Heart right ventricle (tissue), 16 donors: ENCODE results near the gene TTC7B. TPM values are rescaled to one million over a fixed set of nuclear protein-coding genes. Genes with fewer than 3 reads are reported as not detected.

ENCODE experiments used
- ATAC-seq, 8 donors: fragments of 200-7000 bp; cut with Tn5 transposase; one replicate each; pipeline ENCODE4 v1.9.1; 2020; ENCODE audit warnings: mild to moderate bottlenecking in 8 of 8, moderate library complexity in 8 of 8, moderate number of reproducible peaks in 1 of 8
- DNase-seq, 2 donors: peaks; one replicate each; pipeline ENCODE4 v3.0.0-alpha.2; 2020
- H3K27ac ChIP-seq, 10 donors: fragments of 200-600 bp; sonication (generic) in 2 of 10; one replicate each; pipeline versions ENCODE4 v1.5.0 to v1.8.0; 2020 to 2022; ENCODE audit warnings: mild to moderate bottlenecking in 3 of 10
- H3K27me3 ChIP-seq, 7 donors: fragments of 200-600 bp; one replicate each; pipeline ENCODE4 v1.8.0; 2021 to 2022; ENCODE audit warnings: mild to moderate bottlenecking in 2 of 7
- H3K36me3 ChIP-seq, 9 donors: fragments of 200-600 bp; sonication (generic) in 1 of 9; one replicate each; pipeline versions ENCODE4 v1.5.0 to v1.8.0; 2020 to 2022; ENCODE audit warnings: mild to moderate bottlenecking in 2 of 9
- H3K4me1 ChIP-seq, 9 donors: fragments of 200-600 bp; sonication (generic) in 1 of 9; one replicate each; pipeline versions ENCODE4 v1.5.0 to v1.8.0; 2020 to 2022; ENCODE audit warnings: mild to moderate bottlenecking in 4 of 9
- H3K4me3 ChIP-seq, 10 donors: fragments of 200-600 bp; sonication (generic) in 2 of 10; one replicate each; pipeline versions ENCODE4 v1.5.0 to v1.8.0; 2020 to 2022; ENCODE audit warnings: mild to moderate bottlenecking in 7 of 10, moderate library complexity in 2 of 10
- H3K9me3 ChIP-seq, 11 donors: fragments of 200-600 bp in 10 of 11; sonication (generic) in 2 of 11; one replicate each; pipeline versions ENCODE4 v1.5.0 to v1.8.0; 2013 to 2022; ENCODE audit warnings: mild to moderate bottlenecking in 2 of 11, control low read depth in 1 of 11, moderate library complexity in 1 of 11
- WGBS, 2 donors: extraction: QIAGEN DNeasy Blood & Tissue Kit; methylation state at CpG; one replicate each; pipeline ENCODE4 v1.1.7; 2013; ENCODE audit warnings: inconsistent platforms in 1 of 2; 5-methylcytosine and 5-hydroxymethylcytosine counted together
- intact Hi-C, 10 donors: fragments of 100-400 bp; cut with DNase I; formaldehyde crosslinking; loops; one replicate each; pipeline versions ENCODE4 v1.11.1 to v1.14.2; 2022
- polyA plus RNA-seq, 2 donors: library from polyadenylated mRNA; stranded (reverse); fragments of 200-250 nt; gene quantifications; one replicate each; pipeline ENCODE4 v1.2.3, GENCODE V29; 2013
- total RNA-seq, 10 donors: library from RNA; stranded (reverse); fragmentation: NEBNext Ultra II Directional in 3 of 10; extraction: Animal tissue kit (Norgen Biotek cat#: 25700) in 3 of 10; gene quantifications; one replicate each; pipeline versions ENCODE4 v1.2.1 to v1.2.4, GENCODE V29; 2021 to 2023
- TF ChIP-seq, protein P1 (sequence below), 9 donors: fragments of 200-600 bp; sonication (generic) in 2 of 9; IDR thresholded peaks; one replicate each; pipeline versions ENCODE4 v1.5.0 to v1.8.0; 2021 to 2022; ENCODE audit warnings: antibody characterized with exemption in 9 of 9, mild to moderate bottlenecking in 5 of 9, moderate library complexity in 1 of 9
- donor health status: Arrhythmogenic right ventricular cardiomyopathy.
- donor health status: ischemic (EF 13 %, LVEDD 7.1; RV severe dilation, severe dysfunction).
- donor health status: healthy with polysubstance abuse.
- donor health status: DM: no; HTN: yes; CAD: no.
- donor health status: DM: no; HTN: no; CAD: no.
- donor health status: ischemic (EF 25% LVEDD 6.9; RV normal size, moderate dysfunction).
- donor health status: ischemic (EF 25% LVEDD 5.7; RV mildly dilated, moderate dysfunction).
- donor health status: healthy.
- donor health status: DM: yes; HTN: yes; CAD: no.
- donor health status: Ischemic cardiomyopathy.
- donor health status: ischemic (EF 35%, LVEDD 5.7; RV mildly dilated, moderate dysfunction).
- donor health status: nonischemic (EF 11% LVEDD 7.7; RV severe dilation, severe dysfunction).
- donor health status: DM: yes; HTN: yes; CAD: no.
- donor health status: PGD.
- donor health status: ischemic (EF 29% LVEDD 5.4; RV normal size, mild dysfunction).
- donor health status: nonischemic (EF 23%, LVEDD 6.1; RV moderate dilation, normal function).

TTC7B gene
- total and polyA plus RNA-seq, 12 donors = 23.0 to 79.4 (median 65.5) TPM

DNA sequence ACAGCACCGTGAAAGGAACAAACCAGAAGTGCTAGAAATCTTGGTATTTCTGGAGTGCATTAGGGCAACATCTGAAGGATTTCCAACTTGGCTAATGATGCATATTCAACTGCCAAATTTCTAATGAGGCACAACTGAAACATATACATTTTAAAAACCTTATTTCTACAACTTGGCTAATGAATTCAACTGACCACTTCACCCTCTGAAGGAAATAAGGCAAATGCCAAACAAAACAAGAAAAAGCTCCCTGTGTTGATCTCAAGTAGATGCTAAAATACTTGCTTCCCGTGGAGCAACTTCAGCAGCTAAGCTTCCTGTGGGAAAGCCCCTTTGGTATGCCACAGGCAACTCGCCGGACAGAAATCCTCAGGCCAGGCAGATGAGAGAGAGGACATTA, 167.1 kb downstream of the TTC7B start:
- no peak for ATAC-seq
- Histone ChIP-seq H3K4me1 (peaks cover 0 to 27% (median 5%) of the 10 kb centered on the region in 9 donors), H3K9me3 (no peaks in the 10 kb centered on the region), H3K27ac (no peak overlapping the region), H3K4me3 (no peak overlapping the region), H3K36me3 (peaks cover 0 to 62% (median 5%) of the 10 kb centered on the region in 9 donors), H3K27me3 (no peaks in the 10 kb centered on the region)
- DNase-seq = no peak
- TF ChIP-seq, protein P1, sequence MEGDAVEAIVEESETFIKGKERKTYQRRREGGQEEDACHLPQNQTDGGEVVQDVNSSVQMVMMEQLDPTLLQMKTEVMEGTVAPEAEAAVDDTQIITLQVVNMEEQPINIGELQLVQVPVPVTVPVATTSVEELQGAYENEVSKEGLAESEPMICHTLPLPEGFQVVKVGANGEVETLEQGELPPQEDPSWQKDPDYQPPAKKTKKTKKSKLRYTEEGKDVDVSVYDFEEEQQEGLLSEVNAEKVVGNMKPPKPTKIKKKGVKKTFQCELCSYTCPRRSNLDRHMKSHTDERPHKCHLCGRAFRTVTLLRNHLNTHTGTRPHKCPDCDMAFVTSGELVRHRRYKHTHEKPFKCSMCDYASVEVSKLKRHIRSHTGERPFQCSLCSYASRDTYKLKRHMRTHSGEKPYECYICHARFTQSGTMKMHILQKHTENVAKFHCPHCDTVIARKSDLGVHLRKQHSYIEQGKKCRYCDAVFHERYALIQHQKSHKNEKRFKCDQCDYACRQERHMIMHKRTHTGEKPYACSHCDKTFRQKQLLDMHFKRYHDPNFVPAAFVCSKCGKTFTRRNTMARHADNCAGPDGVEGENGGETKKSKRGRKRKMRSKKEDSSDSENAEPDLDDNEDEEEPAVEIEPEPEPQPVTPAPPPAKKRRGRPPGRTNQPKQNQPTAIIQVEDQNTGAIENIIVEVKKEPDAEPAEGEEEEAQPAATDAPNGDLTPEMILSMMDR (IDR thresholded peaks at IDR 0.05) = no peak
- intact Hi-C loops = no loop called here
- 50 to 68% methylated on average over 4 of the region's 4 CpGs for WGBS, 2 donors

DNA sequence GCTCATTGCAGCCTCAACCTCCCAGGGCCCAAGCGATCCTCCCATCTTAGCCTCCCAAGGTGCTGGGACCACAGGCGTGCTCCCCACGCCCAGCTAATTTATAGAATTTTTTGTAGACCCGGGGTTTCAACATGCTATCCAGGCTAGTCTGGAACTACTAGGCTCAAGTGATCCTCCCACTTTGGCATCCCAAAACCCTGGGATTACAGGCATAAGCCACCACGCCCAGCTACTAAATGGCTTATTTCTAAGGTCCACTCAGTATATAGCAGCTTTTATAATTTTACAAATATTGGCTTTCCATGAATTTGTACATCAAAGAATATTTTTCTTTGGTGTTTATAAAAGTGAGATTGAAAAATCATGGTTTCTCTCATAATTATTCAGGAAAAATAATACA, 167.8 kb downstream of the TTC7B start:
- H3K9me3 ChIP-seq = no peaks in the 10 kb centered on the region
- no peak overlapping the region for H3K4me3 ChIP-seq
- no peaks in the 10 kb centered on the region for H3K27me3 ChIP-seq
- ATAC-seq (no peak), DNase-seq (no peak)
- H3K36me3 ChIP-seq = peaks cover 0 to 60% (median 5%) of the 10 kb centered on the region in 9 donors
- TF ChIP-seq, protein P1 (IDR thresholded peaks at IDR 0.05) = no peak
- intact Hi-C loops = no loop called here
- WGBS, 2 donors = 95 to 98% methylated on average over 5 of the region's 5 CpGs
- no peak overlapping the region for H3K27ac ChIP-seq
- peaks cover 0 to 27% (median 5%) of the 10 kb centered on the region in 9 donors for H3K4me1 ChIP-seq

DNA sequence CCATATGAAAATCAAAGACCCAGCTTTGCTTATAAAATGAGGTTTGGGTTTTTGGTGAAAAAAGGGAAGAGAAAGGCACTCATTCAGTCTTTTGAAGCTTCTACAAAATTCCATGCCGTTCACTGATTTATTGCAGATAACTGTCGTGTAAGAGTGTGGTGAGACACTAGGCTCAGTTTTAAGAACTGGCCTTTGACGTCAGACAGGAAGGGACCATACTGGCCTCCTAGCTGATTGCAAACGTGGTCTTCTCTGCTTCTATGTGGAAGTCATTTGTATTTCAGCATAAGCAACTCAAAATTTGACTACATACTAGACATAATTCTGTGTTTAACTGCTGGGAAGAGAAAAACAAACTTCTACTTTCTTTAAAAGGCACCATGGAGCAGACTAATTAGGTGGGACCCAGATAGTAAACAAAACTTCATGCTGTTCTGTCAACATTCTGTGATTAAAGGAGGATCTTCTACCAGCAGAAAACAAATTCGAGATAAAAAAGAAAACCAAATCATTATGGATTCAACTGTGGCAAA, 168.7 kb downstream of the TTC7B start:
- 61 to 64% methylated on average over 5 of the region's 5 CpGs for WGBS, 2 donors
- Histone ChIP-seq H3K9me3 (no peaks in the 10 kb centered on the region), H3K27ac (no peak overlapping the region), H3K4me3 (no peak overlapping the region), H3K36me3 (peaks cover 0 to 60% (median 5%) of the 10 kb centered on the region in 9 donors), H3K4me1 (peaks cover 0 to 31% (median 12%) of the 10 kb centered on the region in 9 donors), H3K27me3 (no peaks in the 10 kb centered on the region)
- TF ChIP-seq, protein P1 (IDR thresholded peaks at IDR 0.05) = no peak
- DNase-seq (no peak), ATAC-seq (no peak)
- intact Hi-C loops = no loop called here

DNA sequence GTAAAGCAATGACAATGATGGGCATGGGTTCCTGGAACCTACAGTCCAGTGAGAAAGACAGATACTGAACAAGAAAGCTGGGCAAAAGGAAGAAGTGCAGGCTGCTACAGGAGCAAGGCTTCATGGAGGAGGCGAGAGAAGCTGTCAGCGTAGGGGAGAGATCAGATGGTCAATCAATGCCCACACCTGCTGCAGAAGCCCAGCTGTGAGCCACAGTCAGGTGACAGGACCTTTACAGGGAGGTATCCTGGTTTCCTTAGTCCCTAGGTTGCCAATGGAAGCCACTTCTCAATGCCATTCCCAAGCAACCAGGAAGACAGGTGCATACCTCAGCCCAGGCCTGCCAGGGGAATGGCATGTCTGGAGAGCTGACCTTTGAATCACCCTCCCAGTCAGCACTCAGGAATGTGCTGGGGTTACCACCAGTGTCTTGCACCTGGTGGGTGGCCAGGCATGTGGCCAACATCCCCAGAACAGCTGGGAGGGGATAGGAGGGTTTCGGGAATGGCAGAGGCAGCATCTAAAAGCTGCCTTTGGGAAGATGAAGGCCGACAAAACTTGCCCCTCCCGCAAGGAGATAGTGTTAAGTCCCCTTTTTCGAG, 170.3 kb downstream of the TTC7B start:
- no peaks in the 10 kb centered on the region for H3K27me3 ChIP-seq
- WGBS, 2 donors = 89 to 94% methylated on average over 6 of the region's 6 CpGs
- ATAC-seq (no peak), DNase-seq (no peak)
- H3K9me3 ChIP-seq = no peaks in the 10 kb centered on the region
- TF ChIP-seq, protein P1 (IDR thresholded peaks at IDR 0.05) = no peak
- H3K27ac ChIP-seq = peak overlapping the region in 2 of 10 donors; percentile 22 to 37
- peaks cover 2 to 45% (median 27%) of the 10 kb centered on the region in 9 donors for H3K4me1 ChIP-seq
- no peak overlapping the region for H3K4me3 ChIP-seq
- intact Hi-C loops = no loop called here
- H3K36me3 ChIP-seq = peaks cover 0 to 55% (median 5%) of the 10 kb centered on the region in 9 donors
